Measurements from ENCODE around the gene DUSP22. TPM values are rescaled to one million over a fixed set of nuclear protein-coding genes. Genes with fewer than 3 reads are reported as not detected.

DUSP22 gene
- total and polyA plus RNA-seq, 2 donors (not counting 1 experiment from before 2014, with no cell fraction given): 10.9 to 13.7 TPM

DNA sequence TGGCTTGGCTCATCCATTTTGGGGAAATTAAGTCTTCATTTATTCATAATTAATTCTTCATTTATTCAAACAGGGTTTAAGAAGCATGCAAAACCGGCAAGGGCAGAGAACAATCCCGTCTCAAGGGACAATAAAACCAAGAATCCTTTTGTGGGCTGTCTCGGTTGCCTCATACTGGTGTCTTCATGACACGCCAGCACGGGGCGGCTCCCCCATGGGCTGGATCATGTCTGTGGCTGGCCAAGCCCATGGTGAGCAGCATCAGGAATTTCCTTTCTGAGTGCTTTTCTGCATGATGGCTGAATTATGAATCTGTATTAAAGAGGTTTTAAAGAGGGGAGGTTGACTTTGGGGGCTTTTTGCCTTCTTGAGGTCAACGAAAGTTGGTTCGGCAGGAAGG is 38.3 kb upstream of the DUSP22 start:
- no peak overlapping the region for H3K4me2 ChIP-seq (ENCODE audit: extremely low read depth, insufficient read depth, low read length)
- H3K9ac ChIP-seq (ENCODE audit: insufficient read depth, low read length): no peak overlapping the region
- H4K20me1 ChIP-seq (ENCODE audit: control insufficient read depth, extremely low read depth, insufficient read depth, low read length): no peaks in the 10 kb centered on the region
- no peaks in the 10 kb centered on the region for H3K4me1 ChIP-seq (ENCODE audit: control insufficient read depth, extremely low read depth, insufficient read depth, low read length)
- H3K27me3 ChIP-seq (ENCODE audit: control insufficient read depth, insufficient read depth, low read length): no peaks in the 10 kb centered on the region
- no peaks in the 10 kb centered on the region for H3K9me3 ChIP-seq (ENCODE audit: control insufficient read depth, insufficient read depth, low read depth, low read length)
- no peak overlapping the region for H3K27ac ChIP-seq (ENCODE audit: insufficient read depth, low read length)
- H3K36me3 ChIP-seq (ENCODE audit: control insufficient read depth, insufficient read depth, low read length): no peaks in the 10 kb centered on the region
- no peaks in the 10 kb centered on the region for H3K79me2 ChIP-seq (ENCODE audit: control insufficient read depth, insufficient read depth, low read length)
- no peak for TF ChIP-seq EZH2 (IDR thresholded peaks at IDR 0.05; ENCODE audit: low read length, missing control alignments)
- TF ChIP-seq, protein P1, sequence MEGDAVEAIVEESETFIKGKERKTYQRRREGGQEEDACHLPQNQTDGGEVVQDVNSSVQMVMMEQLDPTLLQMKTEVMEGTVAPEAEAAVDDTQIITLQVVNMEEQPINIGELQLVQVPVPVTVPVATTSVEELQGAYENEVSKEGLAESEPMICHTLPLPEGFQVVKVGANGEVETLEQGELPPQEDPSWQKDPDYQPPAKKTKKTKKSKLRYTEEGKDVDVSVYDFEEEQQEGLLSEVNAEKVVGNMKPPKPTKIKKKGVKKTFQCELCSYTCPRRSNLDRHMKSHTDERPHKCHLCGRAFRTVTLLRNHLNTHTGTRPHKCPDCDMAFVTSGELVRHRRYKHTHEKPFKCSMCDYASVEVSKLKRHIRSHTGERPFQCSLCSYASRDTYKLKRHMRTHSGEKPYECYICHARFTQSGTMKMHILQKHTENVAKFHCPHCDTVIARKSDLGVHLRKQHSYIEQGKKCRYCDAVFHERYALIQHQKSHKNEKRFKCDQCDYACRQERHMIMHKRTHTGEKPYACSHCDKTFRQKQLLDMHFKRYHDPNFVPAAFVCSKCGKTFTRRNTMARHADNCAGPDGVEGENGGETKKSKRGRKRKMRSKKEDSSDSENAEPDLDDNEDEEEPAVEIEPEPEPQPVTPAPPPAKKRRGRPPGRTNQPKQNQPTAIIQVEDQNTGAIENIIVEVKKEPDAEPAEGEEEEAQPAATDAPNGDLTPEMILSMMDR (conservative IDR thresholded peaks at IDR 0.05 in 1 of 2, IDR thresholded peaks at IDR 0.05 in 1 of 2; ENCODE audit: low read depth in 1 of 2, low read length in 2 of 2): no peak
- no peak for DNase-seq (ENCODE audit: low read depth in 2 of 2)
- H2AFZ ChIP-seq (ENCODE audit: low read length): no peak overlapping the region
- H3K4me3 ChIP-seq (replicated peaks in 1 of 4; ENCODE audit: control extremely low read depth in 1 of 4, insufficient read depth in 1 of 4, low read depth in 3 of 4, low read length in 4 of 4): no peak overlapping the region

GRCh38 chr6:255041-255750 is 37.1 kb upstream of the DUSP22 start:
- no peak for TF ChIP-seq EZH2 (IDR thresholded peaks at IDR 0.05; ENCODE audit: low read length, missing control alignments)
- TF ChIP-seq, protein P1 (conservative IDR thresholded peaks at IDR 0.05 in 1 of 2, IDR thresholded peaks at IDR 0.05 in 1 of 2; ENCODE audit: low read depth in 1 of 2, low read length in 2 of 2): no peak
- Histone ChIP-seq H3K4me1 (ENCODE audit: control insufficient read depth, extremely low read depth, insufficient read depth, low read length) (no peaks in the 10 kb centered on the region), H3K9me3 (ENCODE audit: control insufficient read depth, insufficient read depth, low read depth, low read length) (no peaks in the 10 kb centered on the region), H3K27me3 (ENCODE audit: control insufficient read depth, insufficient read depth, low read length) (no peaks in the 10 kb centered on the region), H2AFZ (ENCODE audit: low read length) (no peak overlapping the region), H3K79me2 (ENCODE audit: control insufficient read depth, insufficient read depth, low read length) (no peaks in the 10 kb centered on the region), H3K4me3 (replicated peaks in 1 of 4; ENCODE audit: control extremely low read depth in 1 of 4, insufficient read depth in 1 of 4, low read depth in 3 of 4, low read length in 4 of 4) (no peak overlapping the region), H3K27ac (ENCODE audit: insufficient read depth, low read length) (no peak overlapping the region), H3K36me3 (ENCODE audit: control insufficient read depth, insufficient read depth, low read length) (no peaks in the 10 kb centered on the region), H4K20me1 (ENCODE audit: control insufficient read depth, extremely low read depth, insufficient read depth, low read length) (no peaks in the 10 kb centered on the region), H3K9ac (ENCODE audit: insufficient read depth, low read length) (no peak overlapping the region), H3K4me2 (ENCODE audit: extremely low read depth, insufficient read depth, low read length) (no peak overlapping the region)
- DNase-seq (ENCODE audit: low read depth in 2 of 2): no peak

DNA sequence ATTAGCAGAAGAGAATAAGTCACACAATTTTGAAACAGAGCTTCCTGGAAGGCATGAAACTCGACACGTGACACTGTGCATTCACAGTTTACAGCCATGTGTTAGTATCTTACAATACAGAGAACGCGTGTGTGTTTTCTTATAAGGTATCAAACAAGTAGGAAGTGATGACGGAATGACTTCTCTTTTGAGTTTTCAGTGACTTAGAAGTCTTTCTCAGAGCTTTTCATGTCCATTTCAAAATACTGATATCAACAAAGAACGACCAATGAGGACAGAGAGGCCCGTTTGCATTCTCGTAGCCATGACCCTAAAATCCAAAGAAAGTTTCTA is 36.6 kb upstream of the DUSP22 start:
- H3K4me1 ChIP-seq (ENCODE audit: control insufficient read depth, extremely low read depth, insufficient read depth, low read length): no peaks in the 10 kb centered on the region
- no peak for TF ChIP-seq EZH2 (IDR thresholded peaks at IDR 0.05; ENCODE audit: low read length, missing control alignments)
- TF ChIP-seq, protein P1 (conservative IDR thresholded peaks at IDR 0.05 in 1 of 2, IDR thresholded peaks at IDR 0.05 in 1 of 2; ENCODE audit: low read depth in 1 of 2, low read length in 2 of 2): no peak
- H3K4me2 ChIP-seq (ENCODE audit: extremely low read depth, insufficient read depth, low read length): no peak overlapping the region

More for the DNA sequence above, 36.6 kb upstream of the DUSP22 start:
- no peak overlapping the region for H3K27ac ChIP-seq (ENCODE audit: insufficient read depth, low read length)
- H3K9me3 ChIP-seq (ENCODE audit: control insufficient read depth, insufficient read depth, low read depth, low read length): no peaks in the 10 kb centered on the region
- no peak for DNase-seq (ENCODE audit: low read depth in 2 of 2)
- no peaks in the 10 kb centered on the region for H3K79me2 ChIP-seq (ENCODE audit: control insufficient read depth, insufficient read depth, low read length)
- H3K36me3 ChIP-seq (ENCODE audit: control insufficient read depth, insufficient read depth, low read length): no peaks in the 10 kb centered on the region
- H4K20me1 ChIP-seq (ENCODE audit: control insufficient read depth, extremely low read depth, insufficient read depth, low read length): no peaks in the 10 kb centered on the region
- no peak overlapping the region for H2AFZ ChIP-seq (ENCODE audit: low read length)
- no peaks in the 10 kb centered on the region for H3K27me3 ChIP-seq (ENCODE audit: control insufficient read depth, insufficient read depth, low read length)
- no peak overlapping the region for H3K9ac ChIP-seq (ENCODE audit: insufficient read depth, low read length)
- no peak overlapping the region for H3K4me3 ChIP-seq (replicated peaks in 1 of 4; ENCODE audit: control extremely low read depth in 1 of 4, insufficient read depth in 1 of 4, low read depth in 3 of 4, low read length in 4 of 4)
